ENCODE results near the gene LBX1.

- no peak for TF ChIP-seq CTCF (IDR thresholded peaks at IDR 0.05)
- TF ChIP-seq ZFX (IDR thresholded peaks at IDR 0.05; ENCODE audit: borderline replicate concordance) = no peak
These were observed 12.8 kb upstream of the LBX1 start for GRCh38 chr10:101241840-101242707.
